Spleen (tissue), 7 donors: ENCODE results near the gene TTLL11.

Experiments used
- POLR2A ChIP-seq, 3 donors: fragments of 450-650 bp; IDR thresholded peaks; one replicate each; pipeline ENCODE4 v1.5.1; 2017; ENCODE audit warnings: antibody characterized with exemption in 3 of 3, mild to moderate bottlenecking in 1 of 3
- POLR2AphosphoS5 ChIP-seq, 3 donors: sonication (generic); formaldehyde crosslinking; IDR thresholded peaks; one replicate each; pipeline ENCODE4 v1.5.1; 2017; ENCODE audit warnings: antibody characterized with exemption in 3 of 3
- TF ChIP-seq, protein P1 (sequence below), 11 experiments: fragments of 200-600 bp in 7 of 11; fragments of 450-650 bp in 4 of 11; sonication (generic) in 4 of 11; IDR thresholded peaks in 8 of 11; conservative IDR thresholded peaks in 3 of 11; 1 replicate in 7 of 11; 2 replicates in 4 of 11; pipeline versions ENCODE4 v1.4.0 to v1.8.0; 2016 to 2021; ENCODE audit warnings: antibody characterized with exemption in 11 of 11, inconsistent platforms in 4 of 11, mild to moderate bottlenecking in 1 of 11
- donor health status: DM: no; HTN: no; CAD: no; lungs with moderate emphysema.
- donor health status: DM: no; HTN: no; CAD: no.
- donor health status: DM: no; HTN: no; CAD: no.

GRCh38 chr9:122065923-122066629, 27.0 kb downstream of the TTLL11 start:
- no peak for TF ChIP-seq POLR2AphosphoS5 (IDR thresholded peaks at IDR 0.05)
- TF ChIP-seq, protein P1, sequence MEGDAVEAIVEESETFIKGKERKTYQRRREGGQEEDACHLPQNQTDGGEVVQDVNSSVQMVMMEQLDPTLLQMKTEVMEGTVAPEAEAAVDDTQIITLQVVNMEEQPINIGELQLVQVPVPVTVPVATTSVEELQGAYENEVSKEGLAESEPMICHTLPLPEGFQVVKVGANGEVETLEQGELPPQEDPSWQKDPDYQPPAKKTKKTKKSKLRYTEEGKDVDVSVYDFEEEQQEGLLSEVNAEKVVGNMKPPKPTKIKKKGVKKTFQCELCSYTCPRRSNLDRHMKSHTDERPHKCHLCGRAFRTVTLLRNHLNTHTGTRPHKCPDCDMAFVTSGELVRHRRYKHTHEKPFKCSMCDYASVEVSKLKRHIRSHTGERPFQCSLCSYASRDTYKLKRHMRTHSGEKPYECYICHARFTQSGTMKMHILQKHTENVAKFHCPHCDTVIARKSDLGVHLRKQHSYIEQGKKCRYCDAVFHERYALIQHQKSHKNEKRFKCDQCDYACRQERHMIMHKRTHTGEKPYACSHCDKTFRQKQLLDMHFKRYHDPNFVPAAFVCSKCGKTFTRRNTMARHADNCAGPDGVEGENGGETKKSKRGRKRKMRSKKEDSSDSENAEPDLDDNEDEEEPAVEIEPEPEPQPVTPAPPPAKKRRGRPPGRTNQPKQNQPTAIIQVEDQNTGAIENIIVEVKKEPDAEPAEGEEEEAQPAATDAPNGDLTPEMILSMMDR (IDR thresholded peaks at IDR 0.05 in 8 of 11, conservative IDR thresholded peaks at IDR 0.05 in 3 of 11): no peak
- TF ChIP-seq POLR2A (IDR thresholded peaks at IDR 0.05): no peak
